Epithelial cell of esophagus (primary cell): ENCODE data around the gene NINL.
A peak's percentile ranks its signal among the peaks of the same experiment; 100 is the strongest.

Experiments
- DNase-seq: peaks from one replicate; pipeline ENCODE4 v3.0.0; 2010; ENCODE audit warnings: low read depth
- H3K4me3 ChIP-seq: 2 replicates; pipeline ENCODE4 v1.5.1; 2011; ENCODE audit warnings: mild to moderate bottlenecking, low read length, control low read depth
- CTCF ChIP-seq: IDR thresholded peaks from 2 replicates; pipeline ENCODE4 v1.5.1; 2011; ENCODE audit warnings: low read depth, mild to moderate bottlenecking, low read length, control low read depth, inconsistent platforms; ENCODE audit not compliant: insufficient read depth; ENCODE audit errors: missing control alignments

The NINL gene

GRCh38 chr20:25490656-25491445, 94.5 kb downstream of the NINL start:
- TF ChIP-seq CTCF, result no peak
- no peak overlapping the region for H3K4me3 ChIP-seq
- DNase-seq, result no peak

- DNase-seq, result no peak
- TF ChIP-seq CTCF, result no peak
- H3K4me3 ChIP-seq, result no peak overlapping the region
These were observed 96.0 kb downstream of the NINL start for GRCh38 chr20:25489221-25489871.

GRCh38 chr20:25487975-25488374, 97.4 kb downstream of the NINL start:
- no peak for TF ChIP-seq CTCF
- H3K4me3 ChIP-seq, result no peak overlapping the region
- DNase-seq, result no peak

- peak; percentile 60 for DNase-seq
- no peak for TF ChIP-seq CTCF
- no peak overlapping the region for H3K4me3 ChIP-seq
These were observed 98.0 kb downstream of the NINL start for GRCh38 chr20:25487306-25487705.

GRCh38 chr20:25486377-25486776, 99.0 kb downstream of the NINL start:
- no peak overlapping the region for H3K4me3 ChIP-seq
- TF ChIP-seq CTCF, result no peak
- DNase-seq, result no peak

GRCh38 chr20:25485872-25486271, 99.5 kb downstream of the NINL start:
- H3K4me3 ChIP-seq, result no peak overlapping the region
- DNase-seq, result no peak

More at GRCh38 chr20:25485872-25486271, 99.5 kb downstream of the NINL start:
- TF ChIP-seq CTCF, result no peak
